ENCODE results near the gene SVIL.

SVIL gene

GRCh38 chr10:29648983-29649268 lies 14.2 kb upstream of the SVIL start:
- no peaks in the 10 kb centered on the region for H3K9me3 ChIP-seq (ENCODE audit: low read length)

GRCh38 chr10:29648114-29648982 lies 13.6 kb upstream of the SVIL start:
- H3K9me3 ChIP-seq (ENCODE audit: low read length): no peaks in the 10 kb centered on the region
- no peak overlapping the region for H3K27ac ChIP-seq (ENCODE audit: low read depth, low read length, poor library complexity, severe bottlenecking)
- H3K27me3 ChIP-seq (ENCODE audit: insufficient read depth, low read length): no peaks in the 10 kb centered on the region
- H3K9me2 ChIP-seq (ENCODE audit: low read depth, low read length): no peaks in the 10 kb centered on the region
- no peaks in the 10 kb centered on the region for H3K79me2 ChIP-seq (ENCODE audit: insufficient read depth, low read length)
- no peaks in the 10 kb centered on the region for H4K20me1 ChIP-seq (ENCODE audit: insufficient read depth, low read length)
- no peaks in the 10 kb centered on the region for H3K36me3 ChIP-seq (ENCODE audit: insufficient read depth, low read length)
- no peak overlapping the region for H3K4me3 ChIP-seq (ENCODE audit: low read depth, low read length, poor library complexity, severe bottlenecking)
- H3F3A ChIP-seq (ENCODE audit: insufficient read depth, low read length): no peaks in the 10 kb centered on the region
- H2AFZ ChIP-seq (ENCODE audit: low read length): no peak overlapping the region
- H3K9ac ChIP-seq (ENCODE audit: low read length): no peak overlapping the region
- H3K4me2 ChIP-seq (ENCODE audit: low read length): no peak overlapping the region
- TF ChIP-seq CTCF (IDR thresholded peaks at IDR 0.05; ENCODE audit: low read length) (no peak), EZH2 (IDR thresholded peaks at IDR 0.05; ENCODE audit: borderline replicate concordance, low read length) (no peak)
- no peaks in the 10 kb centered on the region for H3K4me1 ChIP-seq (ENCODE audit: insufficient read depth, low read length, severe bottlenecking)

More at GRCh38 chr10:29648983-29649268, 14.2 kb upstream of the SVIL start:
- Histone ChIP-seq H4K20me1 (ENCODE audit: insufficient read depth, low read length) (no peaks in the 10 kb centered on the region), H3K27me3 (ENCODE audit: insufficient read depth, low read length) (no peaks in the 10 kb centered on the region), H3K9me2 (ENCODE audit: low read depth, low read length) (no peaks in the 10 kb centered on the region), H3K4me2 (ENCODE audit: low read length) (no peak overlapping the region), H3K27ac (ENCODE audit: low read depth, low read length, poor library complexity, severe bottlenecking) (no peak overlapping the region), H3K79me2 (ENCODE audit: insufficient read depth, low read length) (no peaks in the 10 kb centered on the region), H3K9ac (ENCODE audit: low read length) (no peak overlapping the region), H2AFZ (ENCODE audit: low read length) (no peak overlapping the region), H3K4me1 (ENCODE audit: insufficient read depth, low read length, severe bottlenecking) (no peaks in the 10 kb centered on the region), H3K4me3 (ENCODE audit: low read depth, low read length, poor library complexity, severe bottlenecking) (no peak overlapping the region), H3K36me3 (ENCODE audit: insufficient read depth, low read length) (no peaks in the 10 kb centered on the region), H3F3A (ENCODE audit: insufficient read depth, low read length) (no peaks in the 10 kb centered on the region)
- no peak for TF ChIP-seq EZH2 (IDR thresholded peaks at IDR 0.05; ENCODE audit: borderline replicate concordance, low read length)

DNA sequence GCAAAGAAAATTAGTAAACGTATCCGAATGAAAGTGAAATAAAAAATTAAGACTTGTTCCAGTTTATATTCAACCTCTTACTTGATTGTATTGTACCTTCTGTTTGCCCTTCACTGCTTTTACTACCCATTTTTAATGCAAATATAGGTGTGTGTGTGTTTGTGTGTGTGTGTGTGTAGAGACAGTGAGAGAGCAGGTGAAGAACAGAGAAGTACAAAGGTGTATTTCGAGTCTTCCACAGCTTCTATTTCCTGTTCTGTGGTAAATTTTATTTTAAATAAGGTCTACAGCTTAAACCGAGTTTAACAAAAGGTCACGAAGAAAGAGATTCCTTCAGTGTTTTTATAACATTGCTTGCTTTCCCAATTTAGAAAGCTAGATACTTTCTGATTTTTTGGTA lies 12.7 kb upstream of the SVIL start:
- no peak overlapping the region for H3K27ac ChIP-seq (ENCODE audit: low read depth, low read length, poor library complexity, severe bottlenecking)
- no peaks in the 10 kb centered on the region for H3K4me1 ChIP-seq (ENCODE audit: insufficient read depth, low read length, severe bottlenecking)
- no peak overlapping the region for H3K4me2 ChIP-seq (ENCODE audit: low read length)
- no peaks in the 10 kb centered on the region for H3F3A ChIP-seq (ENCODE audit: insufficient read depth, low read length)
- no peak overlapping the region for H3K4me3 ChIP-seq (ENCODE audit: low read depth, low read length, poor library complexity, severe bottlenecking)
- TF ChIP-seq CTCF (IDR thresholded peaks at IDR 0.05; ENCODE audit: low read length) (no peak), EZH2 (IDR thresholded peaks at IDR 0.05; ENCODE audit: borderline replicate concordance, low read length) (no peak)
- H2AFZ ChIP-seq (ENCODE audit: low read length): no peak overlapping the region
- H3K27me3 ChIP-seq (ENCODE audit: insufficient read depth, low read length): no peaks in the 10 kb centered on the region
- no peaks in the 10 kb centered on the region for H3K79me2 ChIP-seq (ENCODE audit: insufficient read depth, low read length)
- no peaks in the 10 kb centered on the region for H4K20me1 ChIP-seq (ENCODE audit: insufficient read depth, low read length)
- H3K9me3 ChIP-seq (ENCODE audit: low read length): no peaks in the 10 kb centered on the region
- no peak overlapping the region for H3K9ac ChIP-seq (ENCODE audit: low read length)
- no peaks in the 10 kb centered on the region for H3K9me2 ChIP-seq (ENCODE audit: low read depth, low read length)
- no peaks in the 10 kb centered on the region for H3K36me3 ChIP-seq (ENCODE audit: insufficient read depth, low read length)

DNA sequence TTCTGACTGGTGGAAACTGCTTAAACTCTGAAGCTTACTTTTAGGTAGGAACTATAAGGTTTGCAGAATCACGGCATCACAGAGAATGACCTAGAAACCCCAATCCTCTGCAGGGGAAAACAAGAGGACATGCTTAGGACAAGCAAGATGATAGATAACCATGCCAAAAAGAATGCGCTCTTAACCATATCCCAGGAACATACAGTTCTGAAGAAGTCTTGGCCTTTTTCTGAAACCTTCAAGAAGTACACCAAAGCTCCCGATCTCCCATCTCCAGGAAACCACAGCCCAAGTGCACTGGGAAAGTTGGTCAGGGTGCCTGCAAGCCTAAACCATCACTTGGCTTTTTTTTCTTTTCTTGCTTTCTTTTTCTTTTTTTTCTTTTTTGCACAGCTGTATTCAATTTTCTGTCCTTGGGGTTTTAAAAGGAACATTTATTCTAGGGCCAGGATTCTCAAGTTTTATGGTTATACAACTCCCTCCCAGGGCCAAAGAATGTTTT lies 12.2 kb upstream of the SVIL start:
- no peaks in the 10 kb centered on the region for H3K79me2 ChIP-seq (ENCODE audit: insufficient read depth, low read length)
- H3K36me3 ChIP-seq (ENCODE audit: insufficient read depth, low read length): no peaks in the 10 kb centered on the region
- H3K9ac ChIP-seq (ENCODE audit: low read length): no peak overlapping the region
- H3K9me2 ChIP-seq (ENCODE audit: low read depth, low read length): no peaks in the 10 kb centered on the region
- H3K4me1 ChIP-seq (ENCODE audit: insufficient read depth, low read length, severe bottlenecking): no peaks in the 10 kb centered on the region
- H3K9me3 ChIP-seq (ENCODE audit: low read length): no peaks in the 10 kb centered on the region
- H3K27me3 ChIP-seq (ENCODE audit: insufficient read depth, low read length): no peaks in the 10 kb centered on the region
- H3F3A ChIP-seq (ENCODE audit: insufficient read depth, low read length): no peaks in the 10 kb centered on the region
- no peak overlapping the region for H3K27ac ChIP-seq (ENCODE audit: low read depth, low read length, poor library complexity, severe bottlenecking)
- TF ChIP-seq CTCF (IDR thresholded peaks at IDR 0.05; ENCODE audit: low read length) (no peak), EZH2 (IDR thresholded peaks at IDR 0.05; ENCODE audit: borderline replicate concordance, low read length) (no peak)
- no peak overlapping the region for H3K4me3 ChIP-seq (ENCODE audit: low read depth, low read length, poor library complexity, severe bottlenecking)
- no peaks in the 10 kb centered on the region for H4K20me1 ChIP-seq (ENCODE audit: insufficient read depth, low read length)
- no peak overlapping the region for H3K4me2 ChIP-seq (ENCODE audit: low read length)
- no peak overlapping the region for H2AFZ ChIP-seq (ENCODE audit: low read length)

All from OCI-LY1 (cell line).